Measurements from ENCODE around the gene TCIRG1. TPM values are rescaled to one million over a fixed set of nuclear protein-coding genes. Genes with fewer than 3 reads are reported as not detected.

The TCIRG1 gene
- total and polyA plus RNA-seq, 2 of the 13 experiments (the other 11 are each of a cell fraction or from before 2014, with no cell fraction given) = 48.0 to 69.6 TPM

- Histone ChIP-seq H3K9me3 (ENCODE audit: low read length) (no peaks in the 10 kb centered on the region), H3K79me2 (ENCODE audit: insufficient read depth, low read length) (peaks cover 17% of the 10 kb centered on the region), H2AFZ (ENCODE audit: low read length) (no peak overlapping the region), H3K36me3 (replicated peaks in 1 of 2; ENCODE audit: control insufficient read depth in 1 of 2, insufficient read depth in 2 of 2, low read length in 2 of 2) (peaks cover 2 to 16% of the 10 kb centered on the region in 2 experiments; a peak in 4 of 5 replicates), H3K4me2 (ENCODE audit: low read depth, low read length) (no peak overlapping the region), H3K4me3 (replicated peaks in 1 of 3; ENCODE audit: insufficient read depth in 1 of 3, low read depth in 2 of 3, low read length in 3 of 3) (no peak overlapping the region), H3K27me3 (ENCODE audit: control insufficient read depth in 1 of 2, insufficient read depth in 2 of 2, low read length in 2 of 2) (no peaks in the 10 kb centered on the region), H3K9ac (ENCODE audit: insufficient read depth, low read depth, low read length) (no peak overlapping the region), H4K20me1 (ENCODE audit: insufficient read depth, low read length) (no peaks in the 10 kb centered on the region), H3K4me1 (ENCODE audit: insufficient read depth, low read length) (peaks cover 20% of the 10 kb centered on the region), H3K27ac (ENCODE audit: extremely low read length, insufficient read depth, low read length) (no peak overlapping the region)
- DNase-seq (ENCODE audit: low spot score) = no peak
- TF ChIP-seq MXD1 (CRISPR knock-in tag; IDR thresholded peaks at IDR 0.05) = no peak
- TF ChIP-seq RBAK (CRISPR knock-in tag; IDR thresholded peaks at IDR 0.05) = no peak
- no peak for TF ChIP-seq ZNF468 (CRISPR knock-in tag; IDR thresholded peaks at IDR 0.05)
- TF ChIP-seq RBFOX2 (IDR thresholded peaks at IDR 0.05; ENCODE audit: low read depth, low read length) = peak; percentile 23; the same call in 1 of the 2 replicates
- no peak for TF ChIP-seq IRF1 (CRISPR knock-in tag; IDR thresholded peaks at IDR 0.05; ENCODE audit: low read depth)
- TF ChIP-seq SKIL (CRISPR knock-in tag; IDR thresholded peaks at IDR 0.05; ENCODE audit: borderline replicate concordance) = no peak
- in situ Hi-C loops (cut with HindIII; ENCODE audit: extremely low pct_ligation_motif_present, low pct_unique_long_range_greater_than_20kb) = no loop called here
- intact Hi-C loops (cut with micrococcal nuclease; ENCODE audit: unreplicated experiment) = no loop called here
- ChIA-PET CTCF (ENCODE audit: low intra/inter-chr PET ratio, low total read pairs) (no interaction called here), POLR2A (interaction anchor here (1.7 to 2.3 kb wide), 2 partner anchors 10 to 18 kb away, joined by 6 read pairs; no protein-coding TSS in a partner anchor)
- 100% methylated on average over 1 of the region's 27 CpGs for WGBS (ENCODE audit: low lambda C conversion rate)
- BruUV-seq (replicated peaks) = no TSS peak
- no peak for ATAC-seq
- no peak for FAIRE-seq
Observed at GRCh38 chr11:68042219-68043028, 3.6 kb downstream of the TCIRG1 start.

Measured in HepG2 (cell line).